Keratinocyte (primary cell): Measurements from ENCODE around the gene ADAMTS6. TPM values are rescaled to one million over a fixed set of nuclear protein-coding genes. Genes with fewer than 3 reads are reported as not detected.

ENCODE experiments used
- DNase-seq: peaks from one replicate; pipeline ENCODE4 v3.0.0-alpha.2; 2011; ENCODE audit warnings: low read depth, missing footprints, low spot score
- FAIRE-seq: peaks from 2 replicates; lab custom pipeline; 2011; peaks lifted over from hg19 to GRCh38; lab: Jason Lieb, UNC
- H2AFZ ChIP-seq: 2 replicates; pipeline ENCODE4 v1.6.0; 2012; ENCODE audit warnings: low read length, control low read depth, inconsistent platforms; ENCODE audit not compliant: control insufficient read depth
- H3K27ac ChIP-seq: 2 replicates; pipeline ENCODE4 v1.5.1; 2011; ENCODE audit warnings: low read length; ENCODE audit not compliant: control insufficient read depth, insufficient read depth
- H3K27me3 ChIP-seq: 3 replicates; pipeline ENCODE4 v1.6.0; 2011; ENCODE audit warnings: low read length; ENCODE audit not compliant: control insufficient read depth, insufficient read depth; ENCODE audit errors: extremely low read depth
- H3K36me3 ChIP-seq, 2 experiments: 2 replicates in 1 of 2; 3 replicates in 1 of 2; pipeline ENCODE4 v1.5.1; 2011; ENCODE audit warnings: low read length in 2 of 2, mild to moderate bottlenecking in 1 of 2; ENCODE audit not compliant: control insufficient read depth in 2 of 2, insufficient read depth in 2 of 2; ENCODE audit errors: extremely low read depth in 1 of 2
- H3K4me1 ChIP-seq: 3 replicates; pipeline ENCODE4 v1.5.1; 2011; ENCODE audit warnings: low read length; ENCODE audit not compliant: control insufficient read depth, insufficient read depth; ENCODE audit errors: extremely low read depth
- H3K4me2 ChIP-seq: 3 replicates; pipeline ENCODE4 v1.6.0; 2011; ENCODE audit warnings: low read depth, low read length; ENCODE audit not compliant: control insufficient read depth, insufficient read depth; ENCODE audit errors: extremely low read depth
- H3K4me3 ChIP-seq, 3 experiments: fragments of 200-600 bp in 1 of 3; sonication (generic) in 1 of 3; 2 replicates in 2 of 3; 3 replicates in 1 of 3; pipeline ENCODE4 v1.5.1; 2011 to 2016; ENCODE audit warnings: low read length in 3 of 3, mild to moderate bottlenecking in 3 of 3, control low read depth in 2 of 3, inconsistent platforms in 1 of 3, low read depth in 1 of 3, mixed read lengths in 1 of 3, mixed run types in 1 of 3, moderate library complexity in 1 of 3; ENCODE audit not compliant: control insufficient read depth in 2 of 3, insufficient read depth in 2 of 3; ENCODE audit errors: extremely low read depth in 1 of 3
- H3K79me2 ChIP-seq: 2 replicates; pipeline ENCODE4 v1.6.0; 2012; ENCODE audit warnings: low read length; ENCODE audit not compliant: control insufficient read depth, insufficient read depth
- H3K9ac ChIP-seq: 3 replicates; pipeline ENCODE4 v1.6.0; 2011; ENCODE audit warnings: low read length; ENCODE audit not compliant: control insufficient read depth, insufficient read depth; ENCODE audit errors: extremely low read depth
- H3K9me1 ChIP-seq: 3 replicates; pipeline ENCODE4 v1.6.0; 2011; ENCODE audit warnings: low read length; ENCODE audit not compliant: control insufficient read depth, insufficient read depth; ENCODE audit errors: extremely low read depth
- H3K9me3 ChIP-seq: 2 replicates; pipeline ENCODE4 v1.5.1; 2012; ENCODE audit warnings: low read depth, low read length; ENCODE audit not compliant: control insufficient read depth
- H4K20me1 ChIP-seq: 3 replicates; pipeline ENCODE4 v1.6.0; 2011; ENCODE audit warnings: low read length; ENCODE audit not compliant: control insufficient read depth, insufficient read depth; ENCODE audit errors: extremely low read depth
- CTCF ChIP-seq, 3 experiments: IDR thresholded peaks in 1 of 3; conservative IDR thresholded peaks in 1 of 3; optimal IDR thresholded peaks in 1 of 3; 2 replicates in 2 of 3; 3 replicates in 1 of 3; pipeline versions ENCODE3 to v1.5.1; 2011; ENCODE audit warnings: low read length in 3 of 3, mild to moderate bottlenecking in 3 of 3, moderate library complexity in 2 of 3, control low read depth in 1 of 3, inconsistent platforms in 1 of 3; ENCODE audit not compliant: insufficient read depth in 2 of 3; ENCODE audit errors: extremely low read depth in 1 of 3
- EZH2 ChIP-seq: IDR thresholded peaks from one replicate; pipeline ENCODE4 v1.6.1; 2012; ENCODE audit warnings: inconsistent platforms, mild to moderate bottlenecking, low read length, moderate library complexity
- dilution Hi-C: fragments of 300-500 bp; cut with MboI; formaldehyde crosslinking; loops from one replicate; pipeline ENCODE4 v1.7.0; 2020; ENCODE audit warnings: low sequenced_read_pairs; ENCODE audit not compliant: extremely low pct_ligation_motif_present
- polyA minus RNA-seq, 3 experiments: library from RNA; depleted of rRNA, polyadenylated mRNA; stranded (reverse); fragments of >200 nt; gene quantifications; 1 replicate in 1 of 3; 2 replicates in 1 of 3; 3 replicates in 1 of 3; pipeline ENCODE4 v1.2.3, GENCODE V29; 2011
- polyA plus RNA-seq, 5 experiments: library from polyadenylated mRNA; depleted of rRNA in 3 of 5; stranded (reverse) in 3 of 5; stranded (forward) in 1 of 5; unstranded in 1 of 5; fragments of >200 nt; gene quantifications; 1 replicate in 1 of 5; 2 replicates in 3 of 5; 3 replicates in 1 of 5; pipeline versions ENCODE4 v1.2.1 to v1.2.3, GENCODE V29; 2011 to 2012; ENCODE audit warnings: missing spikeins in 2 of 5, low read depth in 1 of 5, low replicate concordance in 1 of 5

ADAMTS6 gene
- polyA plus RNA-seq (6.7 to 14.7 TPM (median 10.9 TPM) in 3 replicates), polyA minus RNA-seq (20.5 to 80.1 TPM (median 34.7 TPM) in 3 replicates)
- 0.35 TPM for polyA plus RNA-seq (2011; ENCODE audit: low read depth)
- 3.0 and 4.4 TPM in 2 replicates for polyA plus RNA-seq (2011; cell fraction: cytosol; rRNA removed)
- polyA plus RNA-seq (2011; cell fraction: nucleus; rRNA removed) = 20.0 TPM in 2 replicates
- 0.11 and 8.3 TPM in 2 replicates for polyA plus RNA-seq (2012; ENCODE audit: low replicate concordance)
- 16.1 TPM for polyA minus RNA-seq (2011; cell fraction: cytosol; rRNA and poly(A)+ RNA removed)
- 26.5 and 55.1 TPM in 2 replicates for polyA minus RNA-seq (2011; cell fraction: nucleus; rRNA and poly(A)+ RNA removed)

GRCh38 chr5:65481635-65482295 is at the start of gene ADAMTS6:
Gene ADAMTS6 (minus strand): TSS chr5:65481920. CDS start chr5:65473673, 8,247 bp downstream.
- Histone ChIP-seq H4K20me1 (no peaks in the 10 kb centered on the region), H3K9me1 (no peaks in the 10 kb centered on the region), H3K79me2 (peaks cover 40% of the 10 kb centered on the region), H3K9me3 (no peaks in the 10 kb centered on the region), H3K9ac (peak within 1 kb of the TSS; percentile 78), H3K4me2 (peak within 1 kb of the TSS; percentile 87), H3K4me1 (peaks cover 15% of the 10 kb centered on the region), H3K36me3 (no peaks in the 10 kb centered on the region), H3K27me3 (no peaks in the 10 kb centered on the region), H3K27ac (peak within 1 kb of the TSS; percentile 83), H3K4me3 (peak within 1 kb of the TSS; percentile 43 to 98 (median 97)), H2AFZ (peak within 1 kb of the TSS; percentile 92)
- FAIRE-seq (peak; percentile 80), DNase-seq (peak; percentile 62)
- dilution Hi-C loops = no loop called here
- no peak for TF ChIP-seq CTCF (optimal IDR thresholded peaks at IDR 0.05 in 1 of 3, IDR thresholded peaks at IDR 0.05 in 1 of 3, conservative IDR thresholded peaks at IDR 0.05 in 1 of 3; ENCODE audit: extremely low read depth in 1 of 3, insufficient read depth in 2 of 3, low read length in 3 of 3)
- no peak for TF ChIP-seq EZH2

GRCh38 chr5:65530904-65531303 is 49.2 kb upstream of the ADAMTS6 start:
- Histone ChIP-seq H3K27ac (no peak overlapping the region), H2AFZ (no peak overlapping the region), H3K9me1 (no peaks in the 10 kb centered on the region), H3K9me3 (no peaks in the 10 kb centered on the region), H3K9ac (no peak overlapping the region), H3K4me2 (no peak overlapping the region), H3K27me3 (no peaks in the 10 kb centered on the region), H4K20me1 (no peaks in the 10 kb centered on the region), H3K79me2 (no peaks in the 10 kb centered on the region), H3K4me1 (no peaks in the 10 kb centered on the region), H3K36me3 (peaks cover 0 to 5% of the 10 kb centered on the region in 2 experiments), H3K4me3 (no peak overlapping the region)
- dilution Hi-C loops = no loop called here
- no peak for TF ChIP-seq EZH2
- no peak for TF ChIP-seq CTCF (optimal IDR thresholded peaks at IDR 0.05 in 1 of 3, IDR thresholded peaks at IDR 0.05 in 1 of 3, conservative IDR thresholded peaks at IDR 0.05 in 1 of 3; ENCODE audit: extremely low read depth in 1 of 3, insufficient read depth in 2 of 3, low read length in 3 of 3)
- FAIRE-seq = no peak
- DNase-seq = no peak
